ENCODE results near the gene NUP42.

- TF ChIP-seq EP300 (IDR thresholded peaks at IDR 0.05; ENCODE audit: borderline replicate concordance) (no peak), TEAD4 (IDR thresholded peaks at IDR 0.05) (no peak), TAF1 (IDR thresholded peaks at IDR 0.05; ENCODE audit: low read depth) (no peak), YY1 (IDR thresholded peaks at IDR 0.05; ENCODE audit: low read depth) (no peak), RAD21 (IDR thresholded peaks at IDR 0.05; ENCODE audit: low read depth) (no peak), TCF12 (IDR thresholded peaks at IDR 0.05; ENCODE audit: low read depth) (no peak), FOXM1 (IDR thresholded peaks at IDR 0.05; ENCODE audit: borderline replicate concordance, low read depth) (no peak), EGR1 (IDR thresholded peaks at IDR 0.05) (no peak), NFIC (IDR thresholded peaks at IDR 0.05) (no peak), CREB1 (IDR thresholded peaks at IDR 0.05; ENCODE audit: low read depth) (no peak), ZBTB7A (IDR thresholded peaks at IDR 0.05; ENCODE audit: low read depth) (no peak)
- TF ChIP-seq, protein P1, sequence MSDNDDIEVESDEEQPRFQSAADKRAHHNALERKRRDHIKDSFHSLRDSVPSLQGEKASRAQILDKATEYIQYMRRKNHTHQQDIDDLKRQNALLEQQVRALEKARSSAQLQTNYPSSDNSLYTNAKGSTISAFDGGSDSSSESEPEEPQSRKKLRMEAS (IDR thresholded peaks at IDR 0.05), result no peak
- TF ChIP-seq, protein P2, sequence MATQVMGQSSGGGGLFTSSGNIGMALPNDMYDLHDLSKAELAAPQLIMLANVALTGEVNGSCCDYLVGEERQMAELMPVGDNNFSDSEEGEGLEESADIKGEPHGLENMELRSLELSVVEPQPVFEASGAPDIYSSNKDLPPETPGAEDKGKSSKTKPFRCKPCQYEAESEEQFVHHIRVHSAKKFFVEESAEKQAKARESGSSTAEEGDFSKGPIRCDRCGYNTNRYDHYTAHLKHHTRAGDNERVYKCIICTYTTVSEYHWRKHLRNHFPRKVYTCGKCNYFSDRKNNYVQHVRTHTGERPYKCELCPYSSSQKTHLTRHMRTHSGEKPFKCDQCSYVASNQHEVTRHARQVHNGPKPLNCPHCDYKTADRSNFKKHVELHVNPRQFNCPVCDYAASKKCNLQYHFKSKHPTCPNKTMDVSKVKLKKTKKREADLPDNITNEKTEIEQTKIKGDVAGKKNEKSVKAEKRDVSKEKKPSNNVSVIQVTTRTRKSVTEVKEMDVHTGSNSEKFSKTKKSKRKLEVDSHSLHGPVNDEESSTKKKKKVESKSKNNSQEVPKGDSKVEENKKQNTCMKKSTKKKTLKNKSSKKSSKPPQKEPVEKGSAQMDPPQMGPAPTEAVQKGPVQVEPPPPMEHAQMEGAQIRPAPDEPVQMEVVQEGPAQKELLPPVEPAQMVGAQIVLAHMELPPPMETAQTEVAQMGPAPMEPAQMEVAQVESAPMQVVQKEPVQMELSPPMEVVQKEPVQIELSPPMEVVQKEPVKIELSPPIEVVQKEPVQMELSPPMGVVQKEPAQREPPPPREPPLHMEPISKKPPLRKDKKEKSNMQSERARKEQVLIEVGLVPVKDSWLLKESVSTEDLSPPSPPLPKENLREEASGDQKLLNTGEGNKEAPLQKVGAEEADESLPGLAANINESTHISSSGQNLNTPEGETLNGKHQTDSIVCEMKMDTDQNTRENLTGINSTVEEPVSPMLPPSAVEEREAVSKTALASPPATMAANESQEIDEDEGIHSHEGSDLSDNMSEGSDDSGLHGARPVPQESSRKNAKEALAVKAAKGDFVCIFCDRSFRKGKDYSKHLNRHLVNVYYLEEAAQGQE (IDR thresholded peaks at IDR 0.05; ENCODE audit: low read depth), result no peak
- TF ChIP-seq, protein P3, sequence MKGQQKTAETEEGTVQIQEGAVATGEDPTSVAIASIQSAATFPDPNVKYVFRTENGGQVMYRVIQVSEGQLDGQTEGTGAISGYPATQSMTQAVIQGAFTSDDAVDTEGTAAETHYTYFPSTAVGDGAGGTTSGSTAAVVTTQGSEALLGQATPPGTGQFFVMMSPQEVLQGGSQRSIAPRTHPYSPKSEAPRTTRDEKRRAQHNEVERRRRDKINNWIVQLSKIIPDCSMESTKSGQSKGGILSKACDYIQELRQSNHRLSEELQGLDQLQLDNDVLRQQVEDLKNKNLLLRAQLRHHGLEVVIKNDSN (IDR thresholded peaks at IDR 0.05), result no peak
Observed at GRCh38 chr7:23207021-23207420, 25.2 kb downstream of the NUP42 start.
